Smooth muscle cell of the brain vasculature (primary cell): ENCODE results near the gene TACC2.
A peak's percentile ranks its signal among the peaks of the same experiment; 100 is the strongest.
"Not testable (repeated sequence)": the region's sequence is repeated elsewhere in the genome, so short reads cannot be mapped to it uniquely, and the experiment has no call there.

Source experiments
- DNase-seq: peaks from one replicate; pipeline ENCODE4 v3.0.0-alpha.2; 2012; ENCODE audit warnings: low read depth, low spot score

TACC2 gene

GRCh38 chr10:122060250-122060649 is 71.3 kb downstream of the TACC2 start:
- DNase-seq: no peak

- peak; percentile 62 for DNase-seq
Observed at GRCh38 chr10:122062831-122063674, 74.1 kb downstream of the TACC2 start.

- DNase-seq: not testable (repeated sequence)
Observed at GRCh38 chr10:122066337-122066939, 77.5 kb downstream of the TACC2 start.

- no peak for DNase-seq
Observed at GRCh38 chr10:122068844-122069243, 79.9 kb downstream of the TACC2 start.

- DNase-seq: no peak
Observed at GRCh38 chr10:122072491-122072890, 83.5 kb downstream of the TACC2 start.

GRCh38 chr10:122073508-122073907 is 84.5 kb downstream of the TACC2 start:
- DNase-seq: no peak

GRCh38 chr10:122075171-122075570 is 86.2 kb downstream of the TACC2 start:
- DNase-seq: no peak

- not testable (repeated sequence) for DNase-seq
Observed at GRCh38 chr10:122075876-122076275, 86.9 kb downstream of the TACC2 start.

GRCh38 chr10:122077311-122077875 is 88.4 kb downstream of the TACC2 start:
- DNase-seq: no peak

GRCh38 chr10:122078326-122078725 is 89.4 kb downstream of the TACC2 start:
- no peak for DNase-seq

- DNase-seq: no peak
Observed at GRCh38 chr10:122078965-122079795, 90.2 kb downstream of the TACC2 start.

GRCh38 chr10:122082616-122083477 is 93.9 kb downstream of the TACC2 start:
- no peak for DNase-seq

GRCh38 chr10:122083478-122084025 is 94.6 kb downstream of the TACC2 start:
- DNase-seq: no peak

GRCh38 chr10:122084286-122085041 is 95.5 kb downstream of the TACC2 start:
- DNase-seq: no peak

GRCh38 chr10:122085423-122085911 is 96.5 kb downstream of the TACC2 start:
- DNase-seq: no peak

- no peak for DNase-seq
Observed at GRCh38 chr10:122086416-122087240, 97.7 kb downstream of the TACC2 start.

- no peak for DNase-seq
Observed at GRCh38 chr10:122087436-122087835, 98.5 kb downstream of the TACC2 start.

- no peak for DNase-seq
Observed at GRCh38 chr10:122089311-122090017, 100.5 kb downstream of the TACC2 start.
